B cell (primary cell): ENCODE results near the gene GEMIN7. TPM values are rescaled to one million over a fixed set of nuclear protein-coding genes. Genes with fewer than 3 reads are reported as not detected.

Experiments used
- ATAC-seq: fragments of 200-7000 bp; cut with Tn5 transposase; one replicate; pipeline ENCODE4 v1.10.0; 2021; ENCODE audit warnings: low read depth, mild to moderate bottlenecking, moderate number of reproducible peaks, moderate library complexity
- CTCF ChIA-PET: fragments of 350-600 bp; sonication (Branson Sonifier 250); formaldehyde crosslinking; loops from one replicate; lab custom pipeline; 2021; ENCODE audit warnings: antibody characterized with exemption, inconsistent platforms; lab: Charles Lee
- POLR2A ChIA-PET: fragments of 350-600 bp; sonication (Branson Sonifier 250); formaldehyde crosslinking; loops from one replicate; lab custom pipeline; 2021; ENCODE audit warnings: antibody characterized with exemption; lab: Charles Lee
- DNase-seq: peaks from one replicate; pipeline ENCODE4 v3.0.0; 2013
- H2AFZ ChIP-seq: 2 replicates; pipeline ENCODE4 v1.6.1; 2012; ENCODE audit warnings: mild to moderate bottlenecking, low read depth, low read length; ENCODE audit not compliant: insufficient read depth, poor library complexity, severe bottlenecking
- H3K27ac ChIP-seq, 2 donors: 1 replicate in 1 of 2; 2 replicates in 1 of 2; pipeline ENCODE4 v1.5.1; 2012 to 2013; ENCODE audit warnings: low read length in 2 of 2, mild to moderate bottlenecking in 2 of 2, moderate library complexity in 1 of 2
- H3K27me3 ChIP-seq, 4 experiments: fragments of 200-600 bp in 1 of 4; sonication (generic) in 1 of 4; replicated peaks in 1 of 4; 1 replicate in 2 of 4; 2 replicates in 2 of 4; pipeline versions ENCODE4 v1.6.1 to v1.7.0; 2013 to 2016; ENCODE audit warnings: low read length in 3 of 4, mild to moderate bottlenecking in 2 of 4, mixed read lengths in 1 of 4, moderate library complexity in 1 of 4; ENCODE audit not compliant: insufficient read depth in 4 of 4, control insufficient read depth in 3 of 4; ENCODE audit errors: control extremely low read depth in 1 of 4
- H3K36me3 ChIP-seq, 2 experiments: replicated peaks in 1 of 2; 1 replicate in 1 of 2; 2 replicates in 1 of 2; pipeline versions ENCODE4 v1.6.1 to v1.7.1; 2013; ENCODE audit warnings: low read length in 1 of 2; ENCODE audit not compliant: insufficient read depth in 2 of 2, control insufficient read depth in 1 of 2; ENCODE audit errors: control extremely low read depth in 1 of 2, extremely low read depth in 1 of 2
- H3K4me1 ChIP-seq, 2 donors: fragments of 200-600 bp in 1 of 2; sonication (generic) in 1 of 2; 1 replicate in 1 of 2; 2 replicates in 1 of 2; pipeline versions ENCODE4 v1.5.1 to v1.6.1; 2013 to 2017; ENCODE audit warnings: low read length in 2 of 2; ENCODE audit not compliant: control insufficient read depth in 2 of 2, insufficient read depth in 2 of 2
- H3K4me2 ChIP-seq: replicated peaks from 2 replicates; pipeline ENCODE3; 2012; ENCODE audit warnings: mild to moderate bottlenecking, low read depth, low read length; ENCODE audit not compliant: poor library complexity, severe bottlenecking
- H3K4me3 ChIP-seq, 5 experiments: fragments of 200-600 bp in 1 of 5; sonication (generic) in 1 of 5; 1 replicate in 3 of 5; 2 replicates in 2 of 5; pipeline versions ENCODE4 v1.5.1 to v1.7.0; 2011 to 2016; ENCODE audit warnings: low read length in 4 of 5, mild to moderate bottlenecking in 4 of 5, low read depth in 2 of 5, control low read depth in 1 of 5, moderate library complexity in 1 of 5; ENCODE audit not compliant: insufficient read depth in 1 of 5; ENCODE audit errors: control extremely low read depth in 1 of 5, extremely low read depth in 1 of 5
- H3K79me2 ChIP-seq: fragments of 200-600 bp; sonication (generic); one replicate; pipeline ENCODE4 v1.6.0; 2016; ENCODE audit warnings: low read length; ENCODE audit not compliant: control insufficient read depth, insufficient read depth
- H3K9ac ChIP-seq: fragments of 200-600 bp; sonication (generic); 2 replicates; pipeline ENCODE4 v1.6.1; 2017; ENCODE audit warnings: mild to moderate bottlenecking, low read length, moderate library complexity
- H3K9me3 ChIP-seq, 3 donors: one replicate each; pipeline versions ENCODE4 v1.6.1 to v1.7.1; 2013; ENCODE audit warnings: low read length in 2 of 3; ENCODE audit not compliant: control insufficient read depth in 2 of 3, insufficient read depth in 1 of 3; ENCODE audit errors: control extremely low read depth in 1 of 3
- H4K20me1 ChIP-seq: 2 replicates; pipeline ENCODE4 v1.6.0; 2012; ENCODE audit warnings: mild to moderate bottlenecking, low read length; ENCODE audit not compliant: insufficient read depth, control insufficient read depth, poor library complexity, severe bottlenecking
- H3K27ac Mint-ChIP-seq: one replicate; pipeline ENCODE4 v1.8.0; 2021; ENCODE audit warnings: mixed read lengths
- H3K27me3 Mint-ChIP-seq: one replicate; pipeline ENCODE4 v1.8.0; 2021; ENCODE audit warnings: mixed read lengths
- H3K4me1 Mint-ChIP-seq: one replicate; pipeline ENCODE4 v1.8.0; 2021; ENCODE audit warnings: mixed read lengths
- H3K4me3 Mint-ChIP-seq: one replicate; pipeline ENCODE4 v1.8.0; 2021; ENCODE audit warnings: mixed read lengths
- H3K9me3 Mint-ChIP-seq: one replicate; pipeline ENCODE4 v1.8.0; 2022; ENCODE audit warnings: mixed read lengths; ENCODE audit not compliant: insufficient read depth
- CTCF ChIP-seq: fragments of 200-600 bp; IDR thresholded peaks from one replicate; pipeline ENCODE4 v1.8.0; 2022; ENCODE audit warnings: antibody characterized with exemption, mild to moderate bottlenecking
- EZH2 ChIP-seq: IDR thresholded peaks from 2 replicates; pipeline ENCODE4 v1.6.1; 2012; ENCODE audit warnings: borderline replicate concordance, low read depth, mild to moderate bottlenecking, moderate library complexity, low read length; ENCODE audit not compliant: insufficient read depth, poor library complexity, severe bottlenecking
- WGBS: methylation state at CpG from one replicate; pipeline ENCODE4 v1.1.5; 2013; ENCODE audit warnings: missing lambda C conversion rate; ENCODE audit not compliant: insufficient coverage; 5-methylcytosine and 5-hydroxymethylcytosine counted together
- intact Hi-C: fragments of 100-400 bp; cut with micrococcal nuclease; formaldehyde crosslinking; loops from one replicate; pipeline ENCODE4 v1.10.0; 2022
- polyA plus RNA-seq: library from polyadenylated mRNA; depleted of rRNA; stranded (reverse); fragments of >200 nt; gene quantifications from 2 replicates; pipeline ENCODE4 v1.2.3, GENCODE V29; 2012
- total RNA-seq, 2 donors: library from RNA; stranded (reverse); fragments of 120-200 nt in 1 of 2; gene quantifications; 1 replicate in 1 of 2; 2 replicates in 1 of 2; pipeline versions ENCODE4 v1.2.3 to v1.2.4, GENCODE V29; 2013 to 2022

Gene GEMIN7
- total and polyA plus RNA-seq, 2 donors (not counting 1 experiment from before 2014, with no cell fraction given): 43.0 to 89.4 TPM

- H3K4me2 ChIP-seq: peak overlapping the region; percentile 91
- no peaks in the 10 kb centered on the region for H3K9me3 Mint-ChIP-seq
- H2AFZ ChIP-seq: peak overlapping the region; percentile 55
- peak overlapping the region; percentile 81 to 87 for H3K27ac ChIP-seq
- peak; percentile 75 for ATAC-seq
- H3K4me3 Mint-ChIP-seq: peak overlapping the region; percentile 94
- H3K9me3 ChIP-seq: no peaks in the 10 kb centered on the region
- peaks cover 58% of the 10 kb centered on the region for H3K4me1 Mint-ChIP-seq
- peaks cover 69% of the 10 kb centered on the region for H3K79me2 ChIP-seq
- H3K36me3 ChIP-seq: peaks cover 0 to 39% of the 10 kb centered on the region in 2 experiments
- peak overlapping the region; percentile 61 to 94 (median 93) for H3K4me3 ChIP-seq
- H3K27ac Mint-ChIP-seq: peak overlapping the region; percentile 96
- ChIA-PET CTCF (interaction anchor here (0.7 to 2.2 kb wide), 10 partner anchors 10 to 121 kb away, joined by 3 to 24 read pairs (median 4); partner anchors contain the start of gene CLPTM1), POLR2A (interaction anchor here (0.5 to 1.8 kb wide), 11 partner anchors 8 to 188 kb away, joined by 3 to 19 read pairs (median 6); partner anchors contain the start of genes BLOC1S3, CLASRP, PPP1R37 and RELB)
- intact Hi-C loops: loop anchor here (1.0 to 5.0 kb wide), 6 partner anchors 17 to 323 kb away; partner anchors contain the start of genes BLOC1S3, RELB and TRAPPC6A
- H4K20me1 ChIP-seq: peaks cover 67% of the 10 kb centered on the region
- H3K27me3 Mint-ChIP-seq: no peaks in the 10 kb centered on the region
- H3K4me1 ChIP-seq: peaks cover 37 to 63% of the 10 kb centered on the region in 2 donors
- no peaks in the 10 kb centered on the region for H3K27me3 ChIP-seq
- H3K9ac ChIP-seq: peak overlapping the region; percentile 93
- 0% methylated on average over 19 of the region's 26 CpGs for WGBS
- TF ChIP-seq EZH2 (no peak), CTCF (no peak)
- DNase-seq: peak; percentile 91
Measured at GRCh38 chr19:45075301-45076028, 3.6 kb upstream of the GEMIN7 start.
